Upper lobe of left lung (tissue), 4 donors: Measurements from ENCODE around the gene ZNF423.

ENCODE experiments used
- EP300 ChIP-seq, 4 donors: sonication (generic); formaldehyde crosslinking; IDR thresholded peaks; one replicate each; pipeline ENCODE4 v1.5.1; 2017; ENCODE audit warnings: antibody characterized with exemption in 4 of 4, control low read depth in 2 of 4
- TF ChIP-seq, protein P1 (sequence below), 6 experiments: fragments of 450-650 bp in 4 of 6; fragments of 200-600 bp in 2 of 6; sonication (generic) in 2 of 6; IDR thresholded peaks; one replicate each; pipeline ENCODE4 v1.5.1; 2016 to 2019; ENCODE audit warnings: antibody characterized with exemption in 6 of 6

- TF ChIP-seq, protein P1, sequence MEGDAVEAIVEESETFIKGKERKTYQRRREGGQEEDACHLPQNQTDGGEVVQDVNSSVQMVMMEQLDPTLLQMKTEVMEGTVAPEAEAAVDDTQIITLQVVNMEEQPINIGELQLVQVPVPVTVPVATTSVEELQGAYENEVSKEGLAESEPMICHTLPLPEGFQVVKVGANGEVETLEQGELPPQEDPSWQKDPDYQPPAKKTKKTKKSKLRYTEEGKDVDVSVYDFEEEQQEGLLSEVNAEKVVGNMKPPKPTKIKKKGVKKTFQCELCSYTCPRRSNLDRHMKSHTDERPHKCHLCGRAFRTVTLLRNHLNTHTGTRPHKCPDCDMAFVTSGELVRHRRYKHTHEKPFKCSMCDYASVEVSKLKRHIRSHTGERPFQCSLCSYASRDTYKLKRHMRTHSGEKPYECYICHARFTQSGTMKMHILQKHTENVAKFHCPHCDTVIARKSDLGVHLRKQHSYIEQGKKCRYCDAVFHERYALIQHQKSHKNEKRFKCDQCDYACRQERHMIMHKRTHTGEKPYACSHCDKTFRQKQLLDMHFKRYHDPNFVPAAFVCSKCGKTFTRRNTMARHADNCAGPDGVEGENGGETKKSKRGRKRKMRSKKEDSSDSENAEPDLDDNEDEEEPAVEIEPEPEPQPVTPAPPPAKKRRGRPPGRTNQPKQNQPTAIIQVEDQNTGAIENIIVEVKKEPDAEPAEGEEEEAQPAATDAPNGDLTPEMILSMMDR (IDR thresholded peaks at IDR 0.05): no peak
- TF ChIP-seq EP300 (IDR thresholded peaks at IDR 0.05): no peak
Measured at GRCh38 chr16:49830873-49831272, 25.0 kb downstream of the ZNF423 start.
